Upper lobe of left lung (tissue), 6 donors: ENCODE measurements around the gene ROR2. TPM values are rescaled to one million over a fixed set of nuclear protein-coding genes. Genes with fewer than 3 reads are reported as not detected.
"Not testable (repeated sequence)": the region's sequence is repeated elsewhere in the genome, so short reads cannot be mapped to it uniquely, and the experiment has no call there.

ENCODE experiments used
- ATAC-seq, 2 donors: fragments of 200-7000 bp; cut with Tn5 transposase; one replicate each; pipeline ENCODE4 v1.9.1; 2022; ENCODE audit warnings: mild to moderate bottlenecking in 2 of 2, moderate library complexity in 2 of 2; ENCODE audit not compliant: low FRiP score in 2 of 2
- DNase-seq, 2 donors: peaks; one replicate each; pipeline ENCODE4 v3.0.0-alpha.2; 2019 to 2020
- H3K27ac ChIP-seq, 4 donors: fragments of 200-600 bp; sonication (generic); one replicate each; pipeline ENCODE4 v1.5.1; 2016 to 2019
- H3K27me3 ChIP-seq, 4 donors: fragments of 200-600 bp; sonication (generic); one replicate each; pipeline ENCODE4 v1.5.1; 2017 to 2019
- H3K36me3 ChIP-seq, 4 donors: fragments of 200-600 bp; sonication (generic); one replicate each; pipeline ENCODE4 v1.5.1; 2016 to 2019
- H3K4me1 ChIP-seq, 4 donors: fragments of 200-600 bp; sonication (generic); one replicate each; pipeline ENCODE4 v1.5.1; 2018 to 2019
- H3K4me3 ChIP-seq, 4 donors: fragments of 200-600 bp; sonication (generic); one replicate each; pipeline ENCODE4 v1.5.1; 2017 to 2019; ENCODE audit warnings: mild to moderate bottlenecking in 2 of 4, moderate library complexity in 1 of 4
- H3K9me3 ChIP-seq, 4 donors: fragments of 200-600 bp; sonication (generic); one replicate each; pipeline ENCODE4 v1.5.1; 2018 to 2019
- CTCF ChIP-seq, 6 experiments: fragments of 450-650 bp in 4 of 6; fragments of 200-600 bp in 2 of 6; sonication (generic) in 2 of 6; IDR thresholded peaks; one replicate each; pipeline ENCODE4 v1.5.1; 2016 to 2019; ENCODE audit warnings: antibody characterized with exemption in 6 of 6
- EP300 ChIP-seq, 4 donors: sonication (generic); formaldehyde crosslinking; IDR thresholded peaks; one replicate each; pipeline ENCODE4 v1.5.1; 2017; ENCODE audit warnings: antibody characterized with exemption in 4 of 4, control low read depth in 2 of 4
- POLR2A ChIP-seq, 4 donors: fragments of 450-650 bp; IDR thresholded peaks; one replicate each; pipeline ENCODE4 v1.5.1; 2016 to 2017; ENCODE audit warnings: antibody characterized with exemption in 4 of 4, mild to moderate bottlenecking in 2 of 4
- POLR2AphosphoS5 ChIP-seq, 2 donors: sonication (generic); formaldehyde crosslinking; IDR thresholded peaks; one replicate each; pipeline ENCODE4 v1.5.1; 2017; ENCODE audit warnings: antibody characterized with exemption in 2 of 2
- WGBS, 2 donors: methylation state at CpG; one replicate each; pipeline ENCODE4 v1.1.5; 2017 to 2018; 5-methylcytosine and 5-hydroxymethylcytosine counted together
- total RNA-seq, 6 donors: library from RNA; depleted of rRNA in 4 of 6; stranded (reverse); fragments of >200 nt in 4 of 6; gene quantifications; one replicate each; pipeline versions ENCODE4 v1.1.0 to v1.2.1, GENCODE V29; 2016 to 2021
- donor health status: DM: no; HTN: no; CAD: no; lungs with moderate emphysema.
- donor health status: DM: no; HTN: yes; CAD: no; lungs with severe emphysema.

ROR2 gene
- total RNA-seq, 6 donors from 2014 or later: 2.7 to 8.1 (median 3.4) TPM

GRCh38 chr9:91911657-91912056 lies 38.4 kb downstream of the ROR2 start:
- no peak for TF ChIP-seq EP300 (IDR thresholded peaks at IDR 0.05)
- TF ChIP-seq POLR2A (IDR thresholded peaks at IDR 0.05): no peak
- TF ChIP-seq CTCF (IDR thresholded peaks at IDR 0.05): no peak
- no peak for TF ChIP-seq POLR2AphosphoS5 (IDR thresholded peaks at IDR 0.05)
- no peaks in the 10 kb centered on the region for H3K27me3 ChIP-seq
- no peak for DNase-seq
- H3K4me3 ChIP-seq: no peak overlapping the region
- H3K27ac ChIP-seq: no peak overlapping the region
- peaks cover 0 to under 1% (median 0%) of the 10 kb centered on the region in 4 donors for H3K4me1 ChIP-seq
- no peak for ATAC-seq
- H3K36me3 ChIP-seq: no peaks in the 10 kb centered on the region
- H3K9me3 ChIP-seq: no peaks in the 10 kb centered on the region
- 50 to 64% methylated on average over 2 of the region's 2 CpGs for WGBS, 2 donors

GRCh38 chr9:91909256-91909655 lies 40.8 kb downstream of the ROR2 start:
- 86 to 97% methylated on average over 3 of the region's 3 CpGs for WGBS, 2 donors
- not testable (repeated sequence) for H3K36me3 ChIP-seq, H3K4me3 ChIP-seq, ATAC-seq, H3K9me3 ChIP-seq, DNase-seq, H3K27ac ChIP-seq, H3K27me3 ChIP-seq
- peaks cover 0 to 10% (median 1%) of the 10 kb centered on the region in 4 donors for H3K4me1 ChIP-seq

- Histone ChIP-seq H3K9me3 (no peaks in the 10 kb centered on the region), H3K4me1 (peaks cover 0 to 10% (median 1%) of the 10 kb centered on the region in 4 donors), H3K27ac (no peak overlapping the region), H3K27me3 (no peaks in the 10 kb centered on the region), H3K36me3 (no peaks in the 10 kb centered on the region), H3K4me3 (no peak overlapping the region)
- DNase-seq (no peak), ATAC-seq (no peak)
- no peak for TF ChIP-seq EP300 (IDR thresholded peaks at IDR 0.05)
- TF ChIP-seq POLR2AphosphoS5 (IDR thresholded peaks at IDR 0.05): no peak
- no peak for TF ChIP-seq POLR2A (IDR thresholded peaks at IDR 0.05)
- no peak for TF ChIP-seq CTCF (IDR thresholded peaks at IDR 0.05)
- 60 to 69% methylated on average over 4 of the region's 4 CpGs for WGBS, 2 donors
Observed at GRCh38 chr9:91908746-91909145, 41.3 kb downstream of the ROR2 start.

- Histone ChIP-seq H3K9me3 (no peaks in the 10 kb centered on the region), H3K27ac (no peak overlapping the region), H3K36me3 (no peaks in the 10 kb centered on the region), H3K4me3 (no peak overlapping the region), H3K27me3 (no peaks in the 10 kb centered on the region), H3K4me1 (peaks cover 0 to 10% (median 1%) of the 10 kb centered on the region in 4 donors)
- no peak for ATAC-seq
- DNase-seq: no peak
- TF ChIP-seq POLR2AphosphoS5 (IDR thresholded peaks at IDR 0.05): no peak
- 69 to 75% methylated on average over 2 of the region's 2 CpGs for WGBS, 2 donors
Observed at GRCh38 chr9:91908293-91908623, 41.8 kb downstream of the ROR2 start.

GRCh38 chr9:91907484-91908292 lies 42.3 kb downstream of the ROR2 start:
- peaks cover 0 to 10% (median 1%) of the 10 kb centered on the region in 4 donors for H3K4me1 ChIP-seq
- H3K27me3 ChIP-seq: no peaks in the 10 kb centered on the region
- TF ChIP-seq CTCF (IDR thresholded peaks at IDR 0.05): no peak
- TF ChIP-seq EP300 (IDR thresholded peaks at IDR 0.05): no peak
- no peak for TF ChIP-seq POLR2A (IDR thresholded peaks at IDR 0.05)
- TF ChIP-seq POLR2AphosphoS5 (IDR thresholded peaks at IDR 0.05): no peak
- 75 to 84% methylated on average over 8 of the region's 8 CpGs for WGBS, 2 donors
- peak in 1 of 2 donors; percentile 24 for DNase-seq
- H3K36me3 ChIP-seq: no peaks in the 10 kb centered on the region
- no peak for ATAC-seq
- no peak overlapping the region for H3K4me3 ChIP-seq
- no peak overlapping the region for H3K27ac ChIP-seq
- H3K9me3 ChIP-seq: no peaks in the 10 kb centered on the region

GRCh38 chr9:91905991-91906469 lies 44.0 kb downstream of the ROR2 start:
- Histone ChIP-seq H3K4me1 (peaks cover 0 to 10% (median 2%) of the 10 kb centered on the region in 4 donors), H3K27me3 (no peaks in the 10 kb centered on the region), H3K36me3 (no peaks in the 10 kb centered on the region), H3K4me3 (peak overlapping the region; percentile 16 to 51 (median 41)), H3K9me3 (no peaks in the 10 kb centered on the region), H3K27ac (no peak overlapping the region)
- DNase-seq: peak; percentile 47 to 52
- 26 to 27% methylated on average over 11 of the region's 11 CpGs for WGBS, 2 donors
- peak in 1 of 2 donors; percentile 67 for ATAC-seq
- no peak for TF ChIP-seq POLR2AphosphoS5 (IDR thresholded peaks at IDR 0.05)
- TF ChIP-seq EP300 (IDR thresholded peaks at IDR 0.05): no peak
- TF ChIP-seq POLR2A (IDR thresholded peaks at IDR 0.05): no peak
- TF ChIP-seq CTCF (IDR thresholded peaks at IDR 0.05): no peak
